DMS53 (cell line): ENCODE results near the gene CLDN1.
A peak's percentile ranks its signal among the peaks of the same experiment; 100 is the strongest.
"Not testable (repeated sequence)": the region's sequence is repeated elsewhere in the genome, so short reads cannot be mapped to it uniquely, and the experiment has no call there.

Source experiments
- DNase-seq: peaks from one replicate; lab custom pipeline; 2025; lab: John Stamatoyannopoulos, UW

Gene CLDN1

DNA sequence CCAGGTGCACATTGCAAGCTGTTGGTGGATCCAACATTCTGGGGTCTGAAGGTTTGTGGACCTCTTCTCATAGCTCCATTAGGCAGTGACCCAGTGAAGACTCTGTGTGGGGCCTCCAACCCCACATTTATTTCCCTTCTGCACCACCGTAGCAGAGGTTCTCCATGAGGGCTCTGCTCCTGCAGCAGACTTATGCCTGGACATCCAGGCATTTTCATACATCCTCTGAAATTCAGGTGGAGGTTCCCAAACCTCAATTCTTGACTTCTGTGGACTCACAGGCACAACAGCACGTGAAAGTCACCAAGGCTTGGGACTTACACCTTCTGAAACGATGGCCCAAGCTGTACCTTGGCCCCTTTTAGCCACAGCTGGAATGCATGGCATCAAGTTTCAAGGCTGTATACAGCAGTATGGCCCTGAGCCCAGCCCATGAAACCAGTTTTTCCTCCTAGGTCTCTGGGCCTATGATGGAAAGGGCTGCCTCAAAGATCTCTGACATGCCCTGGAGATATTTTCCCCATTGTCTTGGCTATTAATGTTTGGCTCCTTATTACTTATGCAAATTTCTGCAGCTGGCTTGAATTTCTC is 30.2 kb downstream of the CLDN1 start:
- no peak for DNase-seq

DNA sequence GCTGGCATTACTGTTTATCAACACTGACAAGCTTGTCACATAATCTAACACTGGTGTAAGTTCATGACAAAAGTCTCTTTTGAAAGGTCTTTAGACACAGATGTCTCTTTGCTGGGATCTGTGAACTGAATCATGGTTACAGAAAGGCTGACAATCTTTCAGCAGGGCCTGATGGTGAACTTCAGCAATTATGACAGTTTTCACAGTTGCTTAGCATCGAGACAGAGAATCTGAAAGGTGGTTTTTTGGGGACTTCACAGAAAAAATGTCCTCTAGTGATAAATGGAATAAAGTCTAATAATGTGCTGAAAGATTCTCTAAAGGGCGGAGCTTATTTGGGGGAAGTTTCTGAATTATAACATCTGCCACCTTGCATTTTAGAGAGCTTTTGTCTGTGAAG is 32.3 kb downstream of the CLDN1 start:
- no peak for DNase-seq

DNA sequence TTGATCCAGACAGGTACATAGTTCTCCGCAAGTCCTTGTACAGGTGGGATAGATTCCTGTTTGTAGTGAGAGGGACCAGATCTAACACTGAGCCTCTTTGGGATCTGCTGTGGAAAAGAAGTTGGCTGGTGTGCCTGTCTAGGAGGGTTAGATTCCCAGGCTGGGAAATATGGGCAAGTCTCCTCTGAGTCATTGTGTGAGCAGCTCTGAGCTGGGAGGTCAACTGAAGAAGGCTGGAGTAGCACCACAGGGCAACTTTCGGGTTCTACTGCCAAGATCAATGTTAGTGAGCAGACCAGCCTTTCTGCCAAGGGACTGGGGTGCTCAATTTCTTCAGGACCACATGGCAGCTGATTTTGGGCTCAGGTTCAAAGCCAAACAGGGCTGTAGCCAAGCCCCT is 33.4 kb downstream of the CLDN1 start:
- DNase-seq = no peak

DNA sequence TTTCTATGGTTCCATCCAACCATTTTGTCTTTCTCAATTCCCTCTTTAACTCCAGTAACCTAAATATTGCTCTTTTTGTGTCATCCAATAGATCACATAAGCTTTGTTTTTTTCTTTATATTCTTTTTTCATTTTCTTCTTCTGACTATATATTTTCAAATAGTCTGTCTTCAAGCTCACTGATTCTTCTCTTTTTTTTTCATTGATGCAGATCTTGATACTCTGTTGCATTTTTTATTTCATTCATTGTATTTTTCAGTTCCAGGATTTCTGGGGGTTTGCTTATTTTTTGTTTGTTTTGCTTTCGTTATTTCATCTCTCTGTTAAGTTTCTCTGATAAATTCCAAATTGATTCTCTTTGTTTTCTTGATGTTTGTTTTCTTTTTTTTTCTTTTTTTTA is 36.2 kb downstream of the CLDN1 start:
- no peak for DNase-seq

DNA sequence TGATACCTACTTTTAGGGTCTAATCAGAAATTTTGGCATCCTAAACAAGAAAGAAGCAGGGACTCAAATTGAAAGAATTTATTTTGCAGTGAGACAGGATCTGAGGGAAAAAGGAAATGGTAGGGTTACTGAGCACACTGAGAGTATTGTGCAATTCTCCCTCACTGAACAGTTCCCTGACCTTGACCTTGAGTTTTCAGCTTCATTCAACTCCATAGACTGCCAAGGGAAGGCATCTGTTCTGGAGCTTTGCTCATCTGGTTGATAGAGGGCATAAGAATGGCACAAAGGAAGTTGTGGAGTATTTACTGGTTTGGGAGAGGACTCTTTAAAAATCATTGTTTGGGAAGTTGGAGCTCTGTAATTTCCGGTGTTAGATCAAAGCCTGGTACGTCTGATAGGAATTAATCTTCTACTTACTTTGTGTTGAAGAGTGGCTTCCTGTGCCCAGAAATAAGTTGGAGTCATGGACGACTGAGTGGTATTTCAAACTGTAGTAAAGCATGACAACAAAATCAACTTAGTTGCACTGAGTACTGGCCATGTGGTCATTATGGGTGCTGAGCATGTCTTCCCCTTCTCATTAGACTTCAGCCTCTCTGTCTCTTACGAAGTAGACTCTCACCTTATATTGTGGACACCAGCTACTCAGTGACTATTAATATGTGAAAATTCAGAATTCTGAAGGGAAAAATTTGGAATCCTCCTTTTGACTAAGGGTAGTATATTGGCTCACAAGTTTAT is 40.8 kb downstream of the CLDN1 start:
- DNase-seq = peak; percentile 5

DNA sequence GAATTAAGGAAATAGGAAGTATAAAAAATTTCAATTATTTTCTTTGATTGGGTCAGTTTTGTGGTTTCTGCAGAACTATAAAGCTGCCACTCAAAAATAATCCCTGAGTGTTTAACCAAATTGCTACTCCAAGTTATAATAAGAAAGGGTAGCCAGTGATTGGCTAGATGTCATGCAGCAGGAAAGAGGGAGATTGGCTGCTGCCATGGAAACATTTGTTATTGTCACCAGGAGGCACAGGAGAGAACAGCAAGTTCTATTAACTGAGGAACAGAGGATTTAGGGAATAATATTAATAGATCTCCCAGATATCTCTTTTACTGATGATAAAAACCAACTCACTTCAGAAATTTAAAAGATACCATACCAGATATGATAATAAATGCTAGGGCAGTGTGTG is 42.6 kb downstream of the CLDN1 start:
- DNase-seq = no peak

DNA sequence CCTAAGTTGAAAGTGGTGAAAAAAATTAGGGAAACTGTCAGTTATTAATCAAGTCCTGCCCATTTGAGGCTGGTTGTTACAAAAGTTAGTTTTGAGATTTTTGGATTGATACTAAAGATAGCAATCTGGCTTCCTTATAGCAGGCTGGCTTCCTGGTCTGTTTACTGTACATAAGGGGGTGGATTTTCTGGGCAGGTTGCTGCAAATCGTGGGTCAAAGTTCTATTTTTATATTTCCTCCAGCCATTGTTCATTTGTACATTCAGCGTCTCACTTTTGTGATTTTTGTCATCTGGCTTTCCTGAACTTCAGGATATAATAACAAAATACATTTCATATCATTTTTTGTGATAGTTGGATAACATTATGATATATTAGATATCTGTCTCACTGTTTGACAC is 49.5 kb downstream of the CLDN1 start:
- DNase-seq = peak; percentile 1

DNA sequence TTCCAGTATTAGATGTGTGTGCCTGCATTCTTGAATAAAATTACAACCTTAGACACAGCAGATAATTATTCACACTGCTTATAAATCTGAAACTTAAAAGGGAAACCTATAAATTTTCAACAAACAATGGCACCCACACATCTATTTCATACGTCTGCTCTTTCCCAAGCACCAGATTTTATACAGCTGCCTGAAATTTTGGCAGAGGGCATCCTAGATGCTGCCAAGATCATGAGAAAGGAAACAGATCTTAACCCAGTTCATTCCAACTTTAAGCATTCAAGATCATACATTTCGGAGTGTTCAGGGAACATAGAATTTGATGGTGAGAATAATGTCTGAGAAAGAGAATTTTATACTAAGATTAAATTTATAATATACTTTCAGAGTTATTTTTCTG is 53.1 kb downstream of the CLDN1 start:
- no peak for DNase-seq

DNA sequence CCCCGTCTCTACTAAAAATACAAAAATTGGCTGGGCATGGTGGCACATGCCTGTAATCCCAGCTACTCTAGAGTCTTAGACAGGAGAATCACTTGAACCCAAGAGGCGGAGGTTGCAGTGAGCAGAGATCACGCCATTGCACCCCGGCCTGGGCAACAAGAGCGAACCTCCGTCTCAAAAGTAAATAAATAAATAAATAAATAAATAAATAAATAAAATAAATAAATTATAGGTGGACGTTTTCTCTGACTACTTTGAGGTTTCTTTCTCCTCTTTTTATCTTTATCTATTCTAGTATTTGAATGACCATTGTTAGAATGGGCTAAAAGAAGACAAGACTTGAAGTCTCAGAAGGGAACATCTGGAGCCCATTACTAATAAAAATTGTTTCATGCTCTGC is 54.8 kb downstream of the CLDN1 start:
- not testable (repeated sequence) for DNase-seq

DNA sequence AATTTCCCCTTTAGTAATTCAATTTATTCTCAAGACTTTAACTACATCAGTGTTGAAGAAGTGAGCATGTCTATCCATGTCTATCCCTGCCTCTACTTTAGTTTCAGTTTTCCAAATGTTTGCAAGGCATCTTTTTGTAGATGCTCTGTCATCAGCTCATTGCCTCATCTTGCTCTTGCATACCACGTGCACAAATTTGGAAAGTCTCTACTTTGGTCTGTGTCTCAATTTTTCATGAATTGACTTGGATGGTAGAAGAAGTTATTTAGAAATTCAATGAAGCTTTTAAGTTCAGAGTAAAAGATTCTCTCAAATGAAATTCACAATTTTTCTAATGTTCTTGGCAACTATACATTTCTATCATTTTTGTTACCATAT is 55.3 kb downstream of the CLDN1 start:
- no peak for DNase-seq

DNA sequence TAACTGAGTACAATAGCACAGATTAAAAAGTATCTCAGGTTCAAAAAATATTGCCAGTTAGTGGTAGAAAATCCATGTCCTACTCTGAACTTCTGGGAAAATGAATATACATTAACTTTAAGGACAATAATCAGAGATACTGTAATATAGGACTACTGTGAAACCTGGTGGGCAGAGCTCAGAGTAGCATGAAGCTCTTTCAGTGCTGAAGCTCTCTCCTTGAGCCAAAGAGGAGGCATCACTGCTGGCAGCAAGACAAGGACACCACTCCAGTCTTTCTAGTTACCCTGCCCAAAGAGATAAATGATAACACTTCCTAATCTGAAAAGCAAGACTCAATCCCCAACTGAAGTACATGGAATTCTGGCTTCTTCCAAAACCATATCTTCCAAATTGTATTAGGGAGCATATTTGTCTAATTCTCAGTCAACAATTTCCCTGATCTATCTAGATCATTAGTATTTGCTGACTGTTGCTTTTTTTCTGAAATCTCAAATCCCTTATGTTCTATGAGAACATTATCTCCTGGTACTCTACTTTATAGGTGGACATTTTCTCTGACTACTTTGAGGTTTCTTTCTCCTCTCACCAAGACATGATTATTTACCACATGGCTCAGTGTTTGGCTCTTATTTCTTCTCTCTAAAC is 55.9 kb downstream of the CLDN1 start:
- no peak for DNase-seq

DNA sequence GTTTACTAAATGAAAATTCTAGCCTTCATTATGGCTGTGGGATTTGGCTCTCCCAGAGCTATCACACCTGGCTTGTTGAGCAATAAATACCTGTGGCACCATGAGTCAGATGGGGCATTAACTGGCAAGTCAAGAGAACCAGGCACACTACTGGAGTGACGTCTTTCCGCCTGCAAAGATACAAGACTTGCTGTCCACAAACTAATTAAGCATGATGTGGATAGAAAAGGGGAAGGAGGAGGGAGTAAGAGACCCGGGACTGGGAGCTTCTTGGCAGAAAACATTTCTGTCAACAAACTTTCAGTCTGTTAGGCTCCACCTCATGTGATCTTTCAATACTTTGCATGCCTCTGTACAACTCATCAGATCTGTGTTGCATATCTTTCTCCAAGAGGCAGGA is 56.5 kb downstream of the CLDN1 start:
- DNase-seq = peak; percentile 57

DNA sequence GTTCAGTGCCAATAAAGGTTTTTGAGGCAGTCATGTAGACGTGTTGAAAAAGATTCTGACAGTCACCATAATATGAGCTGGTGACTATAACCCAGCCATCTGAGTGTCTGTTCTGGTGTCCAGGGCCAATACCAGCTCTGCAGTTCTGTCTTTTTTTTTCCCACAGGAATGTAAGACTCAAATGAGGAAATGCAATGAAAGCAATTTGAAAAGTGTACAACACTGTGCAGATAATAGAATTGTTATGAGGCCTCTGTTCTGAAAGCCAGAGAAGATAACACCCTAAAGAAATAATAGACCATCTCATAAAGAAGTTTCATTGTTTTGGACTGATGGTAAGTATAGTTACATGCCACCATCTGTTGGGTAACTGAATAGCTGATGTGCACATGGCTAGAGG is 57.1 kb downstream of the CLDN1 start:
- no peak for DNase-seq

DNA sequence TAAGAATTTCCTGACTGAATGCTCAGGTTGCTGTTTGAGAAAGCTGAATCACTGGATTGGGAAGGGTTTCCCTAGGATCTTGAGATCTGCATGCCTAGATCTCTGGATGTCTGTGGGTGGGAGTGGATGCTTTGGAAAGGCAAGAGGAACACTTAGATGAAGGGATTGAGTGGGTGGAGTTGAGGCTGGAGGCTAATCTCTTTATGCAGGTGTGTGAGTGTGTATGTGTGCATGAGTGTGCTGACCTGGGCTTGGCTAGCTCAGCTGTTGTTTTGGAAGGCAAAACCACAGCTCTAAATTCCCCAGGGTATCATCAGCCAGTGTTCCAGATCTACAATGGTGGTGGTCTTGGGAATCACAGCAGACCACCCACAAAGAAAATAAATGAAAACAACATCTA is 60.5 kb downstream of the CLDN1 start:
- no peak for DNase-seq

DNA sequence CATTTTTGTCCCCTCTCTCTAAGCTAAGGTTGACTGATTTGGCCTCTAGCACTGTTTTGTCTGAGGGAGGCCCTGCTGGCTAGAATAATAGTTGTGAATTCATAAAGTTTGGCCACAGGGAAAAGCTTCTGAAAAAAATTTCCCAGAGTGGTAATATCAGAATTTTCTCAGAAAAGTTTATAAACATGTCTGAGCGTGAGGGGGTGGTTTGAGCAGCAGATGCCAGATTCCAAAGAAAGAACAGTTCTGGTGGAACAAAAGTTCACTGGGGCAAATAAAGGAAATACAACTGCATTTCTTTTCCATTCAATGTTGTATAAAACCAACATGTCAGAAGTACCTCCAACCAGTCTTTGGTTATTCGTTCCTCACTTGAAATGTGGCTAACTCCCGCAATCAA is 61.2 kb downstream of the CLDN1 start:
- DNase-seq = no peak

DNA sequence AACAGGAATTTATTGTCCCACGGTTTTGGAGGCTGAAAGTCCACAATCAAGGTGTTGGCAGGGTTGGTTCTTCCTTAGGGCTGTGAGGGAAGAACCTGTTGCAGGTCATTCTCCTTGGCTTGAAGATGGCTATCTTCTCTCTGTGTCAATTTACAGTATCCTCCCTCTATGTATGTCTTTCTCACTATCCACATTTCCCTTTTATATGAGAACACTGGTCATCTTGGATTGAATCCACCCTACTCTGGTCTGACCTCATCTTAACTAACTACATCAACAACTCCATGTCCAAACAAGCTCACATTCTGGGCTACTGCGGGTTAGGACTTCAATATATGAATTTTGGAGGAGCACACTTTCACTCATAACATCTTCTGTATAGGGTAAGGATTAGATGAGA is 61.9 kb downstream of the CLDN1 start:
- no peak for DNase-seq

DNA sequence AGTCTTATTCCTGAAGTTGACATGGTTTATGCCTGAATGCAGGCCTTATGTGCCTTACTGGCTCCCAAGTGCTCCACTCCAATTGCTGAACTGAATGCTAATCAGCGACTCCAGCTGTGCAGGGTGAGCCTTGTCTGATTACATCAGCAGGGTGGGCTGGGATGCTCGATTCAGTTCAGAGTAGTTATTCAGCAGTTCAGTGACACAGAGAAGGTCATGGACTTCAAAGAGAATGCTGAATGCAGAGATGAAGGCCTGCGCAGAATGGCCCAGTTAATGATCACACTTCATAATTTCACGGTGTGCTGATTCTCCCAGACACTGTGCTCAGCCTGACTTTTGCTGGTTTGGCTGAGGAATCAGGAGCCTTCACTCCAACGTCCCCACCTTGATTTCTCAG is 63.6 kb downstream of the CLDN1 start:
- DNase-seq = no peak
